Activated T-cell treated with anti-CD3 and anti-CD28 coated beads for 48 hours (primary cell): ENCODE results near the gene PIGK.
"Not testable (repeated sequence)": the region's sequence is repeated elsewhere in the genome, so short reads cannot be mapped to it uniquely, and the experiment has no call there.

Source experiments
- DNase-seq: peaks from one replicate; pipeline ENCODE4 v3.0.0-alpha.2; 2020; ENCODE audit warnings: low read depth

The PIGK gene

GRCh38 chr1:77193951-77194350, 25.3 kb downstream of the PIGK start:
- no peak for DNase-seq

DNA sequence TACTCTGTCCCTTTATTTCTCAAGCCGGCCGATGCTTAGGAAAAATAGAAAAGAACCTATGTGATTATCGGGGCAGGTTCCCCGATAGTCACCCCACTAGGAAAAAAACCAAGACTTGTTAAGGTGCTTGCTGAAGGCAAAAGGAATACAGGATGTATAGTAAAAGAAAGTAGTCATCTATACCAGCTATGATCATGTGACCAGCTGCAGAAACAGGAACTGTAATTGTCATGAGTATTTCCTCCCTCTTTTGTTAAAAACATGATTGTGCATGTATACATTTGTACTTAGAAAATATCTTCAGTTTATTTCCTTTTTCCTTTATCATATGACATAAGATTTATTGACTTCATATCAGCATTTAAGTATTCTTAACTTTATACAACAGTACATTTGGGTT, 30.5 kb downstream of the PIGK start:
- DNase-seq = no peak

DNA sequence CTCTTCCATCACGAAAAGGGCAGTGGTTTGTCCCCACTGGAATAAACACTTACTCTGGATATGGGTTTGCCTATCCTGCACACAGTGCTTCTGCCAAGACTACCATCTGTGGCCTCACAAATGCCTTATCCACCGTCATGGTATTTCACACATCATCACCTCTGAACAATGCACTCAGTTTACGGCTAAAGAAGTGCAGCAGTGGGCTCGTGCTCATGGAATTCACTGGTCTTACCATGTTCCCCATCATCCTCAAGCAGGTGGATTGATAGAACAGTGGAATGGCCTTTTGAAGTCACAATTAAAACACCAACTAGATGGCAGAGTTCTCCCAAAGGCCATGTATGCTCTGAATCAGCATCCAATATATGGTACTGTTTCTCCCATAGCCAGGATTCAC, 32.3 kb downstream of the PIGK start:
- DNase-seq = not testable (repeated sequence)

- no peak for DNase-seq
These were observed 37.1 kb downstream of the PIGK start for GRCh38 chr1:77182083-77182482.

- no peak for DNase-seq
These were observed 39.6 kb downstream of the PIGK start for GRCh38 chr1:77179632-77180031.

- no peak for DNase-seq
These were observed 43.9 kb downstream of the PIGK start for GRCh38 chr1:77175230-77175844.

- no peak for DNase-seq
These were observed 48.5 kb downstream of the PIGK start for GRCh38 chr1:77170687-77171086.

DNA sequence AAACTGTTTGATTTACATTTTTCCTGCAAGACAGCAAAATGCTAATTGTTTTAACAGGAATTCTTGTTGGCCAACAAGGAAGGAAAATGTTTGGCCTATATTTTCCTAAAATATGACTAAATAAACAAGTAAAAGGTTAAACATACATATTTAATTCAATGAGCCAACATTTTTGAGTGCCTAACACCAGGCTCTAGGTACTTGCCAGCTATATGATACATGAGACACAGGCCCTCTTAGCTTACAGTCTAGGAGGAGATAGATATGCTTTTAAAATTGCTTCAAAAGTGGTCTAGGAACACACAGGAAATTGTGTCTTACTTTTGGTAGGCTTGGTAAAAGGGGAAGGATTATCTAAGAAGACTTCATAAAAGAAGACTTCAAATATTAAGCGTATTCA, 50.9 kb downstream of the PIGK start:
- no peak for DNase-seq

- DNase-seq = no peak
These were observed 54.7 kb downstream of the PIGK start for GRCh38 chr1:77164434-77164944.

GRCh38 chr1:77159706-77160105, 59.5 kb downstream of the PIGK start:
- DNase-seq = not testable (repeated sequence)

DNA sequence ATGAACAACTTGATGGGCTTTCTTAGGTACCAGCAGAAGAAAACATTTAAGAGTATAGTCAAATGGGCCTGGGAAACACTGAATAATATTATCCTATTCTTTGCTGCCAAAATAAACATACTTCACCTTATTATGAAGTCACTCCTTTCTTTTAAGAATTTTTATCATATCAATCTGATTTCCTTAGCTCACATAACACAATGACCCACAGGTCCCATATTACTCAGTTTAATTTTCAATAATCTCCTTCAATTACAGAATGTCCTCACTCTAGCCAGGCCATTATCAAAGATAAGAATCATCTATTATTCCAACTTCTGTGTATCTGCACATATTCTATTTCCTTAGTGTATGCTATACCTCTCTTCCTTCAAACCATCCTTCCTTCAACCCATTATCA, 63.0 kb downstream of the PIGK start:
- DNase-seq = no peak

DNA sequence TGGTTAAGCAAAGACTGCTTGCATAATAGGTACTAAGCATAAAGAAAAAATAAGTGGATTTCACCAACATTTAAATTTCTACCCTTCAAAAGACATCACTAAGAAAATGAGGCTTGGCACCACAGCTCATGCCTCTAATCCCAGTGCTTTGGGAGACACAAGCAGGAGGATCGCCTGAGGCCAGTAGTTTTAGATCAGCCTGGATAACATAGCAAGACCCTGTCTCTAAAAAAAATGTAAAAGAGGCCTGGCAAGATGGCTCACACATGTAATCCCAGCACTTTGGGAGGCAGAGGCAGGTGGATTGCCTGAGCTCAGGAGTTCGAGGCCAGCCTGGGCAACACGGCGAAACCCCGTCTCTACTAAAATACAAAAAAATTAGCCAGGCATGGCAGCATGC, 73.0 kb downstream of the PIGK start:
- DNase-seq = no peak

DNA sequence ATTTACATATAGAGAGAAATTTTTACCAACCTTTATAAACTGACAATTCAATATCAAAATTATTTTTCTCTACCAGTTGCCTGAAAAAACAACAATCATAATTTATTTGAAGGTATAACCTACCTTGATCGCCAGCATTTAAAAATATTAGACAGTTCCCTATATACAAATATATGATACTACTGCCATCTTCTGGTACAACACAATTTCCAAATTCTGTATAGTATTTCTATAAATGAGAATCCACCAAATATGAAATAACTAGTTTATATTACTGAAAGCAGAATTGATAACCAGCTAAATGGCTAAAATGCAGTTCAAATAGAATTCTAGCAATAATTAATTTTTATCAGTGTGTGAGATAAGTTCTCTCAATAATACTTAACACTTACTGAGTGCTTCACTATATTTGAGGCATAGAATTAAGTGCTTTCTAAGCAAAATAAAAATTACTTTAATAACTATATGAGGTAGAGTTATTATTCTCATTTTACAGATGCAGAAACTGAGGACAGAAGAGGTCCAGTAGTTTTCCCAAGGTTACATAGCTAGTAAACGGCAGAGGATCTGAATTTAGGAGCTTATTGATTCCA, 75.6 kb downstream of the PIGK start:
- no peak for DNase-seq

GRCh38 chr1:77139389-77139788, 79.8 kb downstream of the PIGK start:
- no peak for DNase-seq

DNA sequence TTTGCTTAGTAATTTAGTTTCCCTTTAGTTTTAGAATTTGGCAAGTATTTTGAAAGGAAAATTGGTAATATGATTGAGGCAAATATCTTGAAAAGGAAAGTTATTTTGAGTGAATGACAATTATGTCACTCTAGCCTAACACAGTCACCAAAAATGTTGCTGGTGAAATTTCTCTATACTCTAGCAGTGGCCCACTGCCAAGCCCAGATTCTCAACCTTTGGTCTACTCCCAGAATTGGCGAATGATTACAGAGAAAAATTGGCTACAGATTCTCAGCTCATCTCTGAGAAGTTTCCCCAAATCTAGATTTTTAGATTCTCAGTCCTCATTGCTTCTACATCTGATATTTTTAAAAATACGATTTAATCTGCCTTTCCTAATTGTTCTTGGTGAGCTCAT, 84.9 kb downstream of the PIGK start:
- no peak for DNase-seq

DNA sequence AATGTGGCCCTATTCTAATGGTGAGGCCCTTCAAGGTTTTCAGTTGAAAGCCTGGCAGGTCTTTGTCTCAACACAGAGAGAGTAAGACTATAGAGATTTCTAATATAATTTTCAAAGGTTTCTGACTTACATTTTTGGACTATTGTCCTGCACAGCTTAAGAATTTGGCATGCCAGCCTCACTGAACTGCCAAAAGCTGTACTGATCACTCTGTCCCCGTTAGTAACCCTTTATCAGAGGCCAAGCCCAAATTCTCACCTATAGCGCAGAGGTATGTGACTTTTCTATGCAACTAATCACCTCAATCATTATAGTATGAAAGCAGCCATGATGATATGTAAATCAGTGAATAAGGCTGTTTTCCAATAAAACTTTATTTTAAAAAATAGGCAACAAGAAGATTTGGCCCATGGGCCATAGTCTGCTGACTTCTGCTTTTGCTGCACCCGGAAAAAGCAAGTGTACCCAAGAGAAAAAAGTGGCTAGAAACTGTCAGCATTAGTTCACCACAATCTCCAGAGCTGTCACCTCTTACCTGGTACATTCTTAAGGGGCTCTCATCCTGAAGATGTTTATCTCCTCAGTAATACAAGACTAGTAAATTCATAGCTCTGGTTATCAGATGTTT, 85.4 kb downstream of the PIGK start:
- DNase-seq = no peak

DNA sequence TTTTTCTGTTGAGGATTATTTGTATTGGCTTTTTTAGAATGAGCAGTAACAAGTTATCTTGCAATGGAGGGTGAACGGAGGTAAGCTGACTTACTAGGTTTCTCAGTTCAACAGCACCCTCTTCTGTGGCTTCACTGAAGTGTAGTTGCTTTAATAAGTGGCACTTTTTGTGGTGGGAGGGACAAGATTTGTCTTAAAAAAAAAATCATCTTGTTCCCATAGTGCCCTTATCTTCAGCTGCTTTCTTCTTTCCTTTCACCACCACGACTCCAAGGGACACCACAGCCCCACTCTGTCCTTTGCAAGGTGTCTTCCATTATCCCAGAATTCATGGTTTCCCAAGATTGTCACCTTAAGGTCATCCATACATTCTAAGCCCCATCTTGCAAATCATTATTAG, 92.9 kb downstream of the PIGK start:
- DNase-seq = no peak

DNA sequence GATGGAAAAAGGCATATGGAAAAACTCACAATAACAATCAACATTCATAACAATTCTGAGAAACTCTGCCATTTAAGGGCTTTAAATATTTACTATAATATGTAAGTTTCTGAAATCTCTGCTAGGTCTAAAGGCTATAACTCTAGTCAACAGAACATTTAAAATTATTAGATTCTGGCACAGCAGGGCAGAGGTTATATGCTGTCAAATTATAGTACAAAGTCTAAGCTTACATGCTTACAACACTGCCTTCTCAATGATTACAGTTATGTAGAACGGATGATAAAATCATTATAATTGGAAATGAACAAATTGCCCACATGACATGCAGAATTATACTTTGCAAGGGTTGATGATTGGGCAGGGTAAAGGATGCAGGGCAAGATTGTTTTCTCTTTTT, 97.7 kb downstream of the PIGK start:
- DNase-seq = no peak

DNA sequence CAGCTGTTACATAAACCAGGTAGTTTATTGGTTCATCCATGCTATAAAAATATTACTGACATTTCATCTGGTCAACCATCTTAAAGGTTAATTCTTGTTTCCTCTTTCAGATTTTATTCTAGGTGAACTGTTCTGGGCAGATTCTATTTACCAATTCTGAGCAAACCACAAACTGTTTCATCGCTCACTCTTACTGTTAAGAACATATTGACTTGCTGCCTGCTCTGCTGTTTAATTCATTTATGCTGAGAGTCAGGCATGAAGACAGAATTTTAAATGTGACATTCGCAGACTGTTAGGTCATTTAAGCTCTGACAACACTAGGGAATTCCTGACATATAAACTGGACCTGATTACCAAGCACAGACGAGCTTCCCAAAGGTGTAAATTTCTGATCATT, 98.3 kb downstream of the PIGK start:
- no peak for DNase-seq

DNA sequence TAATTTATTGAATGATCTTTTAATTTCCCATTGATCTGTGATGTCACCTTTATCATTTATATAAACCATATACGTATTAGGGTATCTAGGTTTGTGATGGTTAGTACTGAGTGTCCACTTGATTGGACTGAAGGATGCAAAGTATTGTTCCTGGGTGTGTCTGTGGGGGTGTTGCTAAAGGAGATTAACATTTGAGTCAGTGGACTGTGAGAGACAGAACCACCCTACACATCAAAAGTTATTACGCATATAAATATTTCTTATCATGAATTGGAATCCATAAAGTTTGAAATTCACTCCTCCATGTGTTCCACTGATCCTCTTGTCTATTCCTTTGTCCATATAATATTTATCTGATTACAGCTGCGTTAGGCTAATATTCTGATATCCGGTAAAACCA, 100.5 kb downstream of the PIGK start:
- DNase-seq = no peak

GRCh38 chr1:77104672-77105071, 114.6 kb downstream of the PIGK start:
- DNase-seq = no peak

- no peak for DNase-seq
These were observed 115.7 kb downstream of the PIGK start for GRCh38 chr1:77103486-77103885.

DNA sequence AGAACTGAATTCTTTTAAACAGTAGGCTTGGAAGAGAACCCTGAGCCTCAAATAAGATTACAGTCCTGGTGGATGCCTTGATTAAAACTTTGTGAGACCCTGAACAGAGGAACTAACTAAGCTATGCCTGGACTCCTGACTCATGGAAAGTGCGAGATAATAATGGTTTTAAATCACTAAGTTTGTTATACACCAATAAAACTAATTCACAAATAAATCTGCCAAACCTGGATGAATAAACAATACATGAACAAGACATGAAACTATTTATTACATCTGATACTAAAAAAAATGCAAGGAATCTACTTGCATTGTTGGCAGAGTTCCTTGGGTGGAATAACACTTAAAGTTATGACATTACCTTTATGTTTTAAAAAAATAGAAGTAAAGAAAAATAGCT, 118.4 kb downstream of the PIGK start:
- no peak for DNase-seq
